NCI-H2171 treated with DMSO at 0.1 percent for 48 hours (cell line): ENCODE measurements around the gene SLC2A2.

Source experiments
- DNase-seq: peaks from one replicate; lab custom pipeline; 2025; lab: John Stamatoyannopoulos, UW

Gene SLC2A2

DNA sequence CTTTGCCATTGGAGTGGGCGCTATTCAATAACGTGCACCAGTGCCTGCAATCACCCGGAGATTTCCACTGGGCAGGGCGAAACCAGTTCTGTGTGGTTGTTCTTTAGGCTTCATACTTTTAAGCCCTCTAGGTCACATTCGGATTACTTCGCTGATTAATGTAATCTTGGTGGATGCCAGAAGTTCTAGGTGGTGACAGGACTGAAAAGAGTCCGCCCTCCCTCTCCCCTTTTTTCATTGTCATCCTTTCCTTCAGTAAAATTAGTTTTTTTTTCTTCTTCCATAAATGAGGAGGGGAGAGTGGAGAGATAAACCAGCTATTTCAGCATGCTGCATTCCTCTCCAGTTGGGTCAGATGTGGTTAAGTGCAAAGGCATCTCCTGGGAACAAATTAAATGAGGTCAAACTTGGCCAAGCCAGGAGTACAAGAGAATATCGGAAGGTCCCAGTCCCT lies 2.3 kb upstream of the SLC2A2 start:
- no peak for DNase-seq

DNA sequence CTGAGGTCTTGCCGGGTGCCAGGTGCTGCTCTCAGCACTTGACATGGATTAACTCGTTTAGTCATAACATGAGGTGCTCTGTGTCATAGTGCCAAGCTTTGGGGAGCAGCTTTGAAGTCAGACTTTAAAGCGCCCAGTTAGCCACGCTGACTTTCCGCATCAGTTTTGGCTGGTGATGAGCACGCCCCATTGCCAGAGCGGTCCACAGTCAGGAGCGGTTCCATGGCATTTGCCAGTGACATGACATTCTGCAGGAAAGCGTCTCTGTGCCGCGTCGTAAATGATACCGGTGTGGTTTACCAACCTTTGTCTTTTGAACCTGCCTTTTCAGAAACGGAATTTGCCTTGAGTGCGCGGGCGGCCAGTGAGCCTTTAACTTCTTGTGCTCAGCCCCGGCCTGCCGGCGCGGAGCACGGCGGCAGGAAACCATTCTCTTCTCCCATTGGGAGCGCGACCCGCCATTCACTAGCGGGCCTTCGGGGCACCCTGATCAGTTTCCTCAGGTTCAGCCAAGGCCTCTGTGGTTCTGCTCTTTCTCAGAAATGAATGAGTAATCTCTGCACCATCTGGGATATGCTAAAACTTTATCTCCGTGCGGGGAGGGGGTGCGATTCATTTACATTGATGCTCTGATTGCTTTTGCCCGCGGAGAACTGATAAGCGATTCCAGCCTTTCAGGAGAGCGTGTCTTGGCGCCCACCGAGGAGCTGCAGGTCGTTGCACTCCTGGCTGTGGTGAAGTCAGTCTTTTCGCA lies 1.7 kb upstream of the SLC2A2 start:
- DNase-seq, result no peak

DNA sequence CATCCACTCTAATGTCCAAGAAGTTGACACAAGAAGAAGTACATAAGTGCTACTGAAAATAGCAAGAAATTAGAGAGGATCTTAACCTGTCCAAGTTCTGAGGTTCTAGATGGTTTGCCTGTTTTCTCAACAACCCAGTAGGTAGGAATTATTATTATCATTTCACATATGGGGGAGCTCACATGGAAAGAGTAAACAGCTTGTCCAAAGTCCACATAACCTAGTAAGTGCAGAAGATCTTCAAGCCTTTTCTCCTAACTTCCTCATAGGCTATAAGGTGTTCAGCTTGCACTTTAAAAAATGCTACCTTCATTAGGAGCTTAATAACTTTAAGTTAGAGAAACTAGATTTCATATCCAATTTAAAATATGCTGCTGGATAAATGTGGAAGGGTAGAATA lies 3.0 kb downstream of the SLC2A2 start:
- DNase-seq, result no peak

DNA sequence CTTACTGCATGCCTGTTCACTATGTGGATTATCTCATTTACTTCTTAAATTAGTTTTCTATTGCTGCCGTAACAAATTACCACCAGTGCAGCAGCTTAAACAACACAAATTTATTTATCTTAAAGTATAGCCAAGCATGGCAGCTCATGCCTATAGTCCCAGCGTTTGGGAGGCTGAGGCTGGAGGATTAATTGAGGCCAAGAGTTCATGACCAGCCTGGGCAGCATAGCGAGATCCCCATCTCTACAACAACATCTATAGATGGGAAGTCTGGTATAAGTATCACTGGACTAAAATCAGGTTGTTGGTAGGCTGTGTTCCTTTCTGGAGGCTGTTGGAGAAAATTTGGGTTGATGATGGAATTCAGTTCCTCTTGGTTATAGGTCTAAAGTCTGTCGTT lies 5.1 kb downstream of the SLC2A2 start:
- DNase-seq, result no peak

DNA sequence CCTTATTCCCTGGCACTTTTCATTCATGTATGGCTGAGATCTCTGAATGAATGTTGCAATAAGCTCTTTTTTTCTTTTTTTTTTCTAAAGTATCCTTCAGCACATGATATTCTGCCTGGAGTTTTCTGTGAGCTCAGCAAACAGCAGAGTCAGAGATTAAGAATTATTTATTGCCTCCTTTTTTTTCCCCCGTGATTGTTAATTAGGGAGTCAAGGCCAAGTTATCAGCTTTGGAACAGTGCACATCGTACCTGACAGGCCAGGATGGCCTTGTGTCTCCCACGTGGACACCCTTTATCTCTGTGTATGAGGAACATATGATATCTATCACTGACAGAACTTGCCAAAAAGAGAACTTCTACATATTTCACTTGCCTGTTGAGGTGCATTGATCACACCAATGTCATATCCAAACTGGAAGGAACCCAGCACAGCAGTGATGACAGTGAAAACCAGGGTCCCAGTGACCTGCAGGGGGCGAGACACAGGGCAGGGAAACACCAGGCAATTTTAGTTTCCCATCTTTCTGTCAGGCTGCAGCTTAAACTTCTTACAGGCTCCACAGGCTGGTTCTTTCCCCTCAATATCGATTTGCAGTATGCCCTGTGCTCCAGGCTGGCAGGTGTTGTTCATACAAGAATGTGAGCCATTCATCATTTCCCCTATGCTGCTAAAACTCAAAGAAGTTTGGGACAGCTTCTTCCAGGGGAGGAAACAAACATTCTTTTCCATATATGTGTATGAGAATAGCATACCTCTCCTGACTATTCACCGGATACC lies 8.2 kb downstream of the SLC2A2 start:
- peak; percentile 22 for DNase-seq

DNA sequence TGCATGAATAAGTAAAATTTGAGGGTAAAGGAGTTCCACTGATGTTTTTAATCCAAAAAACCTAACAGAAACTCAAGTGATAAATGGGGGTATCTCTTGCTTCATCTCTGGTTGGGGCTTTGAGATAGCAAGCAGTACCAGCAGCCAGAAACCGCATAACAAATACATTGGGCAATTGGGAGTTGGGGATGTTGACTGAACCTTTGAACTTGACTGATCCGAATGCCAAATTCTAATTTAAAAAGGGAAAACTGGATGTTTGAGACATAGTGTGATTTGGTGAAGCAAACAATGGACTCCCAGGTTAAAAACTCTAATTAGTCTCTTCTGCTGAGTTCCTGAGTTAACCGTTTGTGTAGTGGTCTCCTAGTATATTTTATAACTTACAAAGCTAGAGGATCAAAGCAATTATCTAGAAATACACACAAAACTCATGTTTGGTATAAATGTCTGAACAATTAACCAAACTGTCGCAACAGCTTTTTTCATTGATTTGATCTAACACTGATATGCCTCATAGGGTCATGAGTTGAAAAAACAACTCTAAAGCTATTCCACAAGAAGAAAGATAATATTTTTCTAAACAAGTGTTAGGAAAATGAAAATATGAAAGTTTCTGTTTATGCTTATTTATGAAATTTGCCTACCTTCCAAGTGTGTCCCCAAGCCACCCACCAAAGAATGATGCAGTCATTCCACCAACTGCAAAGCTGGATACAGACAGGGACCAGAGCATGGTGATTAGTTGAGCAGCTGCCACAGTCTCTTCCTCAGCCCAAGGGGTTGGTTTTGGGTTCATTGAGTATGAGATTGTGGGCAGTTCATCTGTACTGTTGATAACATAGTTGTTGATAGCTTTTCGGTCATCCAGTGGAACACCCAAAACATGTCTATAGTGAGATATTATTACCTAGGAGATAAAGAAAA lies 12.4 kb downstream of the SLC2A2 start:
- no peak for DNase-seq

DNA sequence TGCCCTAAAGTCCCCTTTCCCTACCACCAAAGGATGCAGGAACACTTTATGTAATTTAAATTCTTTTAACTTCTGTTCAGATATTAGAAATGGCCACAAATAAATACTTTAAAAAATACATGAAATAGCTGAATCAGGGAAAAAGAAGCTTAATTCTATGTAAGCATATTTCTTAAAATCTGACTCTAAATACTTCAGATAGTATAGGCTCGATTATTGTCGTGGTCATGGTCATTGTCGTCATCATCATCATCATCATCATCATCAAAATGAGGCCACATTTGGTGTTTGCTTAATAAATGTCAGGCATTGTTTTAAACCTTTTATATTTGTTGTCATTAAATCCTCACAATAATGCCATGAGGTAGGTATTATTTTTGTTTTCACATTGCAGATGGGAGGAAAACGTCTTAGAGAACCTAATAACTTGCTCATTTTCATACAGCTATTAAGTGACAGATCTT lies 14.6 kb downstream of the SLC2A2 start:
- DNase-seq, result no peak

DNA sequence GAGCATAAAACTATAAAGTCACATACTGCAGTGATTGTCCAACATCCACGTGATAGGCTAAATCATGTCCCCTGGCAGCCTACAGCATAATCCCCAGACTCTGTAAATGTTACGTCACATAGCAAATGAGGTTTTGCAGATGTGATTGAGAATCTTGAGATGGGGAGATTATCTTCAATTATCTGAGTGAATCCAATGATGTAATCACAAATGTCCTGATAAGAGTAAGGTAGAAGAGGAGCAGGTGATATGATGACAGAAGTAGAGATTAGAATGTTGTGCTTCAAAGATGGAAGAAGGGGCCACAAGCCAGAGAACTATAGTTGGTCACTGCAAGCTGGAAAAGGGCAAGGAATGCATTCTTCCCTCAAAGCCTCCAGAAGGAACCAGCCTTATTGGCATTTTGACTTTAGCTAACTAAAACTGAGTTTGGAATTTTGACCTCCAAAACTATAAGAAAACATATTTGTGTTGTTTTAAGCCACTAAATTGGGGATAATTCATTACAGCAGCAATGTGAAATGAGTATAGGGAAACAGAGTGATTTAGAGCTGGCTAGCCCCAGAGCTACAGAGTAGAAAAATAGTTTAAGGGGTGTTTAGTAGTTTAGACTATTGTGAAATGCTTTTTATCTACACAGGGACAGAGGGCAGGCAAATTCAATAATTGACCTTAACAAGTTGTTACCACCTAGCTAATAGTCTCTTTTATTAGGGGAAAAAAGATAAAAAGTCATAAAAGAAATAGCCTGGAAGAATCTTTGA lies 15.2 kb downstream of the SLC2A2 start:
- no peak for DNase-seq

DNA sequence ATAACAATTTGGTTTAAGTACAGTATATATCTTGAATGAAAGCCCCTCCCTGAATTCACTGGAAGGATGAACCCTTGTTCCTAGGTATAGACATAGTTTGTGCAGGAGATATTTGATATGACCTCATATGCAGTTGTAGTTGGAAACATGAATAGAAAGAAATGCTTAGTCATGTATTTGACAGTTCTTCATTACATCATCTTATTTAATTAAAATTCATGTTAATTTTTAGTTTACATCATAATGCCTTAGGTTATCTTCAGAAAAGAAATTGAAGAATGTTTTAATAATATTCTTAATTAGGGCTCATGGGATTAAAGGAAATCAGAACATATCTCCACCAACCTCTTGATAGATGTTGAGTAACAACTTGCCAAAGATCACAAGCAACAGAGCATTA lies 19.2 kb downstream of the SLC2A2 start:
- DNase-seq, result peak; percentile 4

DNA sequence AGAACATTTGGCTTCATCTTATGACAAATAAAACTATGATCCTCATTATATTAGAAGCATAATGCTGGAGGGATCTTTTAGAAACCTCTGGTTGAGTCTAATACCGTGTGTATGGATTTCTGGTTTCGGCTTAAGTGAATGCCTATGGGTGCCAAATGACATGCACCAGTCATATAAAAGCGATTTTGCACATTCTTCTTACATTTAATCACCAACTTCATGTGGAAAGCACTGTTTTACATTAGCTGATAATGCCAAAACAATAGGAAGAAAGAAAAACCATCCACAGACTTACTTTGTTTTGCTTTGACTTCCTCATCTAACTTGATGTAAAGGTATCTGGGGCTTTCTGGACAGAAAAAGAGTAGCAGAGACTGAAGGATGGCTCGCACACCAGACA lies 20.9 kb downstream of the SLC2A2 start:
- DNase-seq, result no peak

DNA sequence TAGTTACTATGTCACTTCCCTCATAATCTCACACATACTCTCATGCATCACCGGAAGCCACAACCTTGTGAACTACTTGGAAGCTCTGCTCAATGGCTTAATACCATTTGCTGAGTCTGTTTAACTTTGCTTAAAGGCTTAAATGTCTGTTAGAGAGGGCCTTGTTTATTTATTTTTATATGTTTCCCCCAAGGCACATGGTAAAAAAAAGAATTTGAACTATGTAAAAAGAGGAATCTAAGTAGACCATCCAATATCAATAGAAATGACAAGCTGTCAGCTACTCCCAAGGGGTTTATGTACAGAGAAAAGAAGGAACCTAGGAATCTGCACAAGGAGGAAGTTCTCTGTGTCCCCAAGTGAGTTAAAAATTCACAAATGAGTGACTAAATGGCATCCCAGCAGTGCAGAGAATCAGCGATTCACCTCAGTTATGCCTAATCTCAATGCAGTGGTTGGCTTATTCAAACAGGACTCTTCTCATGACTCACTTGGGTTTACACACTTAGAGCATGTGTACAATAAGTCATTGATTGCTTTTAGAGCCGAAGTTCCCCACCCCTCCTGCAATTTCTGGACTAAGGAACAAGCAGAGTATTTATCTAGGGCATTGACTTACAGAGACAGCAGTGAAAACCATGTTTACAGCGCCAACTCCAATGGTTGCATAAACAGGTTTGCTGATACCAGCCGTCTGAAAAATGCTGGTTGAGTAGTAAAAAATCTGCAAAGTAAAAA lies 24.4 kb downstream of the SLC2A2 start:
- no peak for DNase-seq

DNA sequence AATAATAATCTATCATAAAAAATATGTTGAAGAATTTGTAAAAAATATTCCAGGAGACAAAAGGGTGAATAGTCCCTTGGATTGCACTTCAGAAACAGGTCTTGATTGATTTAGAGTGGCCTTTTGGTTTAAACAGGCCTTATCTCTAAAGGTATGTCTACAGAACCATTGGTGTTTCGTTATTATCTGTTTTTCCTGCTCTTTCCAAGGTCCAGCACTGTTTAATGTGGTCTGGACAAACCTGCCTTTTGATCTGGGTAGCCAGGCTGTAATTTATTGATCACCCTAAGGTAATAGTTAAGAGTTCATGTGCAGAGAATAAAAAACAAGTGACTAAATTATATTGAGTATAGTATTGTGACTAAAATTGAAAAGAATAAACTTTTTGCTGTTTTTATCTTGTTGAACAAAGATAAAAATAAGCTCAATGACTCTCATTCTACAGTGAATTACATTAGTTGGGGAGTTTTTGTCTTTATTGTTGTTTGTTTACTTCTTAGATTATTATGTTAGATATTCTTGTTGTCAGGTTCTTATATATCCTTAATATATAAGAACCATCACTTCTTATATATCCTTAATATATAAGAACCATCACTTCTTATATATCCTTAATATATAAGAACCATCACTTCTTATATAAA lies 25.1 kb downstream of the SLC2A2 start:
- no peak for DNase-seq

DNA sequence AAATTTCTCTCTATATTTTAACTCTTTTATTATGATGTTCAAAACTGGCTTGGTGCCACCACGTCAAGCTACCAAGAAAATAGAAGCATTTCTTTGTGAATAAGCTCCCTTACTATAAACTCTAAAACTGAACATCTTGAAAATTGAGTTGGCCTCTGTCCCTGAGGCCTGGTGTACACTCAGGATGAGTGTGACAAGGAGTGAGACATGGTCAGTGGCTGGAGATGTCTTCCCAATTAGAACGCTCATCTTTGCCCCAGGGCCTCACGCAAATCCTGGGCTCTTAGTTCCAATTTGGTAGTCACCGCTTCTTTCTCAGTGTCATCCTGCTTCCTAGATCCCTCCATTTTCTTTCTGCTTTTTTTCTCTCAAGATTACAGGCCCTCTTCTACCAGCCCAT lies 26.2 kb downstream of the SLC2A2 start:
- DNase-seq, result no peak

DNA sequence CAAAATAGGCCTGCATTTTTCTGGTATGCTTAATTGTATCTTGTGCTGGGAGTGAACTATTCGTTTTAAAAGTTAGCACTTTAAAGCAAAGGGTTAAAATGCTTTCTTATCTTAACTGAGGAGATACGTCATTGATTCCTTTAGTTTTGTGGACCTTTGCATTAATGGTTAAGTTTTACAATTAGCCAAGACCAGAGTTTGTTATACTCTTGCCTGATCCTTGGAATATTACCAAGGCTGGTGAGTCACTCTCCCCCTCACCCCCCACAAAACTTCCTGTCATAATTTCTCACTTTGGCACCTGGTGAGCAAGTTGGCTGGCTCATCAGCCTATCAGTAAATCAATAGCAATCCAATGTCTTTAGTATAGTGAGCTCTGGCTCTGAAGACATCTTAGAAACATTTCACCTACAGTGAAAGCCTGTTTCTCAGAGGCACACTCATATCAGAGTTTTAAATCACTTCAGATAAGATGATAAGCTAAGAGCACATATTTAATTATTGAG lies 26.7 kb downstream of the SLC2A2 start:
- DNase-seq, result no peak

DNA sequence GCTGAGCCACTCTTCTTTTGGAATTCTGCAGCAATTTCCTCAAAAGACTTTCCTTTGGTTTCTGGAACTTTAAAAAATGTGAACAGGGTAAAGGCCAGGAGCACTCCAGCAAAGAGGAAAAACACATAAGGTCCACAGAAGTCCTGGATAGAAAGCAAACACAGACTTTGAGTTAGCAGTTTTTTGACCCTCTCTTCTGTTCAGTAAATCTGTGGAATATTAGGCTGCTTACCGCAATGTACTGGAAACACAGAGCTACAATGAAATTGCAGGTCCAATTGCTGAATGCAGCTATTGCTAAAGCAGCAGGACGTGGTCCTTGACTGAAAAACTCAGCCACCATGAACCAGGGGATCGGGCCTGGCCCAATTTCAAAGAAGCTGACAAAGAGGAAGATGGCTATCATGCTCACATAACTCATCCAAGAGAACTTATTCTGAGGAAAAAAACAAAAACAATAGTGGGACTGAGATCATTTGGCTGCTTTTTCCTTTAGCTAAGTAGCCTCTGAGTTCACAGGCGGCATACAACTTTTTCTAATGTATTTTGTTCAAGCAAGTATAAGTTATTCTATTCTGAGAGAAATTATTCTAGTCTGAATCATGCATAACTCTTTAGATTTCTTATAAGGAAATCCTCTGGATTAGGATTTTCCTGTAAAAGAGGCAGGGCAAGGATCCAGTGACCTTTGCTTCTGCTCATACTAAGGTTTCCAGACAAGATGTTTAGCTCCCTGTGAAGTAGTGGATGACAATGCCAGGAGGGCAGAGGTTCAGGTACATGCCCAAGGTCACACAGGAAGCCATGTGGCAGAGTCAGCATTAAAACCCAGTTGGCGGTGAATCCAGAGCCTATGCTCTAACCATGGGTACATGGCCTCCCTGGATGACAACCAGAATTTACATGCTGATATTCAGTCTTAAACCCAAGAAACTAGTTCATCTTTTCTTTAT lies 28.3 kb downstream of the SLC2A2 start:
- no peak for DNase-seq

DNA sequence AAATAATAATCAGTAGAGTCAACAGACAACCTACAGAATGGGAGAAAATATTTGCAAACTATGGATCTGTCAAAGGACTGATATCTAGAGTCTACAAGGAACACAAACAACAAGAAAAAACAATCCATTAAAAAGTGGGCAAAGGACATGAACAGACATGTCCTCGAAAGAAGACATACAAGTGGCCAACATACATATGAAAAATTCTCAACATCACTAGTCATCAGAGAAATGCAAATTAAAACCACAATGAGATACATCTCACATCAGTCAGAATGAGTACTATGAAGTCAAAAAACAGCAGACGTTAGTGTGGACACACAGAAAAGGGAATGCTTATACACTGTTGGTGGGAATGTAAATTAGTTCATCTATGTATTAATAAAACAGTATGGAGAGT lies 33.7 kb downstream of the SLC2A2 start:
- no peak for DNase-seq

DNA sequence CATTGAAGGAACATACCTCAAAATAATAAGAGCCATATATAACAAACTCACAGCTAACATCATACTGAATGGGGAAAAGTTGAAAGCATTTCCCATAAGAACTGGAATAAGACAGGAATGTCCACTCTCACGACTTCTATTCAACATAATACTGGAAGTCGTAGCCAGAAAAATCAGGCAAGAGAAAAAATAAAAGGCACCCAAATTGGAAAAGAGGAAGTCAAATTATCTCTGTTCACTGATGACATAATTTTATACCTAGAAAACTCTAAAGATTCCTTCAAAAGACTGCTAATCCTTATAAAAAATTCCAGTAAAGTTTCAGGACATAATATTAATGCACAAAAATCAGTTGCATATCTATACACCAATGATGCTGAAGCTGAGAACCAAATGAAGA lies 34.9 kb downstream of the SLC2A2 start:
- DNase-seq, result no peak

DNA sequence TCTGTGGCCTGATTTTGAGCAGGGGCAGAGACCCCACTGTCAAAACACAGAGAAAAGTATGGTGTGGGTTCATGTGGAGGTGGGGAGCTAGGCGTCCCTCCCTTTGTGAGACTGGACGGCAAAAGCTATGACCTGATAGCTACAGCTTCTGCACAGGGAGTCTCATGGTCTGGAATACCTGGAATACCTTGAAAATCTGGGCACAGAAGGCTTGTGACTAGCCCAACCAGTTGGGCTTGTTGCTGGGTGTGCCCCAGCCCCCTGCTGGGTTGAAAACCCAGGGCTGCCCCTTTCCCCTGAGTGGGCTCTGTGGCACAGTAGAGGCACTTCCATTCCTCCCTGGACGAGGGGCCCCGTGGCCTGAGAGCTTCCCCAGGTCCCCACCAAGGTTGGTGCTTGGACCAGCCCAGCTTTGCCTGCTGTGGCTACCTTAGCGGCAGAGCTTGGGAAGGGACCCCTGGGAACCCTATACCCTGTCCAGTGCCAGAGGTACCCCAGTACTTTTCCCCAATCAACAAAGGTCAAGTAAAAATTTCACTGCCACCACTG lies 37.3 kb downstream of the SLC2A2 start:
- no peak for DNase-seq

DNA sequence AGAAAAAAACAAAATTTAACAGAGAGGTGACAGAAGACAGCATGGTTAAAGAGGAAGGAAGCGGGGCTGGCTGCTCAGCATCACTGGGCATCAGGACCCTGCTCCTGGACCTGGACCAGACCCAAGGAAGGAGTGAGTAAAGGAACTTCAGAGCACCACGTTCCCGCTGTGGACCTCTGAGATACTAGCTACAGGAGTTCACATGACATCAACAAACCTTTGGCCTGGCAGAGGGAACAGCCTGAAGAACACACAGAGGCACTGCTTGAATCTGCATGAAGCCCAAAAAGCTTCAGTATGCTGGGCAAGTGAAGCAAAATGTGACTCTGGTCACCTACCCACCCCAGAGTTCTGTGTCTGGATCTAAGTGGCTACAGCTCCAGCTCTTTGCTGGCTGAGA lies 38.1 kb downstream of the SLC2A2 start:
- DNase-seq, result no peak
